ENCODE data around the gene ASRGL1. TPM values are rescaled to one million over a fixed set of nuclear protein-coding genes. Genes with fewer than 3 reads are reported as not detected.
A peak's percentile ranks its signal among the peaks of the same experiment; 100 is the strongest.

Gene ASRGL1
- polyA plus RNA-seq, 2 of the 4 experiments (the other 2 are of a cell fraction): 12.7 to 19.5 TPM

GRCh38 chr11:62430425-62430824, 93.2 kb downstream of the ASRGL1 start:
- H3K27ac ChIP-seq: peak overlapping the region; percentile 47 to 86; a peak in 5 of 6 replicates
- H3K4me3 ChIP-seq: no peak overlapping the region
- POLR2A ChIA-PET: no interaction called here
- no peak for TF ChIP-seq NR3C1 (IDR thresholded peaks at IDR 0.05)
- TF ChIP-seq ZC3H11A (IDR thresholded peaks at IDR 0.05): no peak
- TF ChIP-seq MAZ (IDR thresholded peaks at IDR 0.05; ENCODE audit: borderline replicate concordance, low read depth, low read length): no peak
- no peak for TF ChIP-seq ZNF302 (CRISPR knock-in tag; IDR thresholded peaks at IDR 0.05)
- no peak for TF ChIP-seq USF2 (IDR thresholded peaks at IDR 0.05)
- no peak for TF ChIP-seq BHLHE40 (IDR thresholded peaks at IDR 0.05; ENCODE audit: low read depth, low read length)
- no peak for TF ChIP-seq CBX2 (IDR thresholded peaks at IDR 0.05; ENCODE audit: borderline replicate concordance, low read depth)
- no peak for TF ChIP-seq JUN (IDR thresholded peaks at IDR 0.05)
- no peak for TF ChIP-seq RARB (CRISPR knock-in tag; IDR thresholded peaks at IDR 0.05)
- TF ChIP-seq ESRRA (IDR thresholded peaks at IDR 0.05; ENCODE audit: borderline replicate concordance, low read length): no peak
- no peak for TF ChIP-seq EP300 (IDR thresholded peaks at IDR 0.05)
- TF ChIP-seq HDAC2 (IDR thresholded peaks at IDR 0.05): no peak
- TF ChIP-seq ZSCAN20 (CRISPR knock-in tag; IDR thresholded peaks at IDR 0.05): no peak
- ATAC-seq (no peak), DNase-seq (ENCODE audit: low read depth in 1 of 2, low spot score in 1 of 2) (no peak), FAIRE-seq (no peak)
- no peaks in the 10 kb centered on the region for H3K9me3 ChIP-seq
- CTCF ChIA-PET: interaction anchor here (1.3 to 13.0 kb wide), 3 partner anchors 29 to 117 kb away, joined by 3 to 322 read pairs (median 4); no protein-coding TSS in a partner anchor
- peaks cover 56% of the 10 kb centered on the region for H3K4me1 ChIP-seq
- 90% methylated on average over 3 of the region's 3 CpGs for WGBS (ENCODE audit: missing lambda C conversion rate)
- H3K4me2 ChIP-seq: peak overlapping the region; percentile 58; the same call in 1 of the 3 replicates

GRCh38 chr11:62431171-62431901, 94.1 kb downstream of the ASRGL1 start:
- H3K4me1 ChIP-seq: peaks cover 54% of the 10 kb centered on the region
- CTCF ChIA-PET: interaction anchor here (0.7 to 2.9 kb wide), 2 partner anchors 69 to 111 kb away, joined by 3 to 7 read pairs; no protein-coding TSS in a partner anchor
- FAIRE-seq: no peak
- peak overlapping the region; percentile 58 for H3K4me2 ChIP-seq
- H3K27ac ChIP-seq: peak overlapping the region; percentile 47 to 86; a peak in 5 of 6 replicates
- DNase-seq (ENCODE audit: low read depth in 1 of 2, low spot score in 1 of 2): peak in 1 of 2 experiments; percentile 42
- POLR2A ChIA-PET: no interaction called here
- ATAC-seq: peak; percentile 63 to 67
- TF ChIP-seq MAX (IDR thresholded peaks at IDR 0.05): 0 out of 2 replicates have a peak, but pooled peaks have one; percentile 49
- TF ChIP-seq GATA3 (IDR thresholded peaks at IDR 0.05; ENCODE audit: borderline replicate concordance): peak; percentile 60; the same call in 1 of the 2 replicates
- TF ChIP-seq RARB (CRISPR knock-in tag; IDR thresholded peaks at IDR 0.05): no peak
- no peak for TF ChIP-seq TP53 (CRISPR knock-in tag; IDR thresholded peaks at IDR 0.05)
- TF ChIP-seq BHLHE40 (IDR thresholded peaks at IDR 0.05; ENCODE audit: low read depth, low read length): no peak
- 0 out of 2 replicates have a peak, but pooled peaks have one; percentile 27 for TF ChIP-seq FOSL2 (IDR thresholded peaks at IDR 0.05)
- TF ChIP-seq FOSL2 (CRISPR knock-in tag; IDR thresholded peaks at IDR 0.05): peak; percentile 76
- TF ChIP-seq HMGXB4 (CRISPR knock-in tag; IDR thresholded peaks at IDR 0.05; ENCODE audit: borderline replicate concordance): no peak
- TF ChIP-seq ZFP36 (IDR thresholded peaks at IDR 0.05; ENCODE audit: borderline replicate concordance, partially characterized antibody): no peak
- no peak for TF ChIP-seq ATOH8 (CRISPR knock-in tag; IDR thresholded peaks at IDR 0.05; ENCODE audit: low read depth)
- TF ChIP-seq RCOR1 (IDR thresholded peaks at IDR 0.05; ENCODE audit: low read depth, low read length): no peak
- no peak for TF ChIP-seq MAZ (IDR thresholded peaks at IDR 0.05; ENCODE audit: borderline replicate concordance, low read depth, low read length)
- no peak for TF ChIP-seq E2F6 (IDR thresholded peaks at IDR 0.05; ENCODE audit: borderline replicate concordance, low read depth)
- no peak for TF ChIP-seq PBX3 (IDR thresholded peaks at IDR 0.05)
- TF ChIP-seq KDM5A (IDR thresholded peaks at IDR 0.05): no peak
- TF ChIP-seq NR3C1 (IDR thresholded peaks at IDR 0.05): no peak
- TF ChIP-seq JUNB (IDR thresholded peaks at IDR 0.05): peak; percentile 37; the same call in 1 of the 2 replicates
- no peak for TF ChIP-seq NPAS2 (CRISPR knock-in tag; IDR thresholded peaks at IDR 0.05; ENCODE audit: borderline replicate concordance)
- TF ChIP-seq SMC3 (IDR thresholded peaks at IDR 0.05): no peak
- no peak for TF ChIP-seq ZC3H11A (IDR thresholded peaks at IDR 0.05)
- no peak for TF ChIP-seq HOXA7 (CRISPR knock-in tag; IDR thresholded peaks at IDR 0.05)
- TF ChIP-seq HES2 (IDR thresholded peaks at IDR 0.05): no peak
- no peak for TF ChIP-seq RFX5 (IDR thresholded peaks at IDR 0.05)
- no peak for TF ChIP-seq POLR2A (IDR thresholded peaks at IDR 0.05; ENCODE audit: low read length)
- no peak for TF ChIP-seq ZSCAN20 (CRISPR knock-in tag; IDR thresholded peaks at IDR 0.05)
- TF ChIP-seq HOXB5 (CRISPR knock-in tag; IDR thresholded peaks at IDR 0.05): no peak
- TF ChIP-seq JUN (IDR thresholded peaks at IDR 0.05): no peak
- WGBS (ENCODE audit: missing lambda C conversion rate): 32% methylated on average over 11 of the region's 11 CpGs
- H3K4me3 ChIP-seq: no peak overlapping the region
- no peaks in the 10 kb centered on the region for H3K9me3 ChIP-seq

Data from A549 (cell line).